Choroid plexus epithelial cell (primary cell): ENCODE data around the gene IGSF23.

Experiments
- DNase-seq: peaks from one replicate; pipeline ENCODE4 v3.0.0-alpha.2; 2010; ENCODE audit warnings: low read depth
- H3K4me3 ChIP-seq: 2 replicates; pipeline ENCODE4 v1.5.1; 2011; ENCODE audit warnings: low read depth, mild to moderate bottlenecking, control low read depth, low read length, moderate library complexity
- CTCF ChIP-seq: conservative IDR thresholded peaks from 2 replicates; pipeline ENCODE4 v1.5.1; 2011; ENCODE audit warnings: low read depth, mild to moderate bottlenecking, control low read depth, inconsistent platforms, low read length, moderate library complexity

The IGSF23 gene

GRCh38 chr19:44596428-44597130 lies 16.8 kb upstream of the IGSF23 start:
- DNase-seq: no peak
- no peak for TF ChIP-seq CTCF
- H3K4me3 ChIP-seq: no peak overlapping the region

GRCh38 chr19:44597131-44597491 lies 16.3 kb upstream of the IGSF23 start:
- H3K4me3 ChIP-seq: no peak overlapping the region
- no peak for DNase-seq
- TF ChIP-seq CTCF: no peak

GRCh38 chr19:44598355-44598754 lies 15.0 kb upstream of the IGSF23 start:
- H3K4me3 ChIP-seq: no peak overlapping the region
- no peak for DNase-seq
- no peak for TF ChIP-seq CTCF

- H3K4me3 ChIP-seq: no peak overlapping the region
Measured at GRCh38 chr19:44598880-44599279, 14.5 kb upstream of the IGSF23 start.

GRCh38 chr19:44600466-44600865 lies 12.9 kb upstream of the IGSF23 start:
- no peak for TF ChIP-seq CTCF
- no peak for DNase-seq
- no peak overlapping the region for H3K4me3 ChIP-seq

More at GRCh38 chr19:44598880-44599279, 14.5 kb upstream of the IGSF23 start:
- TF ChIP-seq CTCF: no peak
- DNase-seq: no peak

GRCh38 chr19:44602081-44602480 lies 11.3 kb upstream of the IGSF23 start:
- no peak overlapping the region for H3K4me3 ChIP-seq
- TF ChIP-seq CTCF: no peak
- DNase-seq: no peak
